ENCODE measurements around the gene TRHDE. TPM values are rescaled to one million over a fixed set of nuclear protein-coding genes. Genes with fewer than 3 reads are reported as not detected.
A peak's percentile ranks its signal among the peaks of the same experiment; 100 is the strongest.
"Not testable (repeated sequence)": the region's sequence is repeated elsewhere in the genome, so short reads cannot be mapped to it uniquely, and the experiment has no call there.

The TRHDE gene
- total RNA-seq, 1 donor from 2014 or later = 0.87 TPM

DNA sequence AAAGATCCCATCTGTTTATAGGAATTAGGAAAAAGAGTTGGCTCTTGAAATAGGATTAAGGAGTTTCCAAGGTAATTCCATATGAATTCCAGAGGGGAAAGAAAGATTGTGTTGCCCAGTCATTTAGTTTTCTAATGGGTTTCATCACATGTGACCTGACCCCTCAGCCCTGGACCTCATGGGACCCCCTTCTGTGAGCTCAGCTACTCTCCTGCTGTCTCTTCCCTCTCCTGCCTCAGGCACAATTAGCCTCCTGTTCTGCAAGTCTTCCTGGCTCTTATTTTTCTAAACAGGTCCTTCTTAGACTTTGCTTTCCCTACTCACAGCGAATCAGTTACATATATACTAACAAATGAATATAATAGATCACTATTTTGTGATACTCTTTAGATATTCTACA is 237.7 kb downstream of the TRHDE start:
- H3K27me3 Mint-ChIP-seq (ENCODE audit: low read depth) = no peaks in the 10 kb centered on the region
- H3K27ac Mint-ChIP-seq (ENCODE audit: unreplicated experiment) = no peak overlapping the region
- DNase-seq (ENCODE audit: low spot score) = no peak
- TF ChIP-seq, protein P1, sequence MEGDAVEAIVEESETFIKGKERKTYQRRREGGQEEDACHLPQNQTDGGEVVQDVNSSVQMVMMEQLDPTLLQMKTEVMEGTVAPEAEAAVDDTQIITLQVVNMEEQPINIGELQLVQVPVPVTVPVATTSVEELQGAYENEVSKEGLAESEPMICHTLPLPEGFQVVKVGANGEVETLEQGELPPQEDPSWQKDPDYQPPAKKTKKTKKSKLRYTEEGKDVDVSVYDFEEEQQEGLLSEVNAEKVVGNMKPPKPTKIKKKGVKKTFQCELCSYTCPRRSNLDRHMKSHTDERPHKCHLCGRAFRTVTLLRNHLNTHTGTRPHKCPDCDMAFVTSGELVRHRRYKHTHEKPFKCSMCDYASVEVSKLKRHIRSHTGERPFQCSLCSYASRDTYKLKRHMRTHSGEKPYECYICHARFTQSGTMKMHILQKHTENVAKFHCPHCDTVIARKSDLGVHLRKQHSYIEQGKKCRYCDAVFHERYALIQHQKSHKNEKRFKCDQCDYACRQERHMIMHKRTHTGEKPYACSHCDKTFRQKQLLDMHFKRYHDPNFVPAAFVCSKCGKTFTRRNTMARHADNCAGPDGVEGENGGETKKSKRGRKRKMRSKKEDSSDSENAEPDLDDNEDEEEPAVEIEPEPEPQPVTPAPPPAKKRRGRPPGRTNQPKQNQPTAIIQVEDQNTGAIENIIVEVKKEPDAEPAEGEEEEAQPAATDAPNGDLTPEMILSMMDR (IDR thresholded peaks at IDR 0.05) = no peak
- H3K36me3 Mint-ChIP-seq (ENCODE audit: low read depth) = no peaks in the 10 kb centered on the region
- no peak overlapping the region for H3K4me3 Mint-ChIP-seq (ENCODE audit: unreplicated experiment)
- peaks cover 9% of the 10 kb centered on the region for H3K4me1 Mint-ChIP-seq (ENCODE audit: low read depth)
- peaks cover 9% of the 10 kb centered on the region for H3K9me3 Mint-ChIP-seq (ENCODE audit: low read depth)

DNA sequence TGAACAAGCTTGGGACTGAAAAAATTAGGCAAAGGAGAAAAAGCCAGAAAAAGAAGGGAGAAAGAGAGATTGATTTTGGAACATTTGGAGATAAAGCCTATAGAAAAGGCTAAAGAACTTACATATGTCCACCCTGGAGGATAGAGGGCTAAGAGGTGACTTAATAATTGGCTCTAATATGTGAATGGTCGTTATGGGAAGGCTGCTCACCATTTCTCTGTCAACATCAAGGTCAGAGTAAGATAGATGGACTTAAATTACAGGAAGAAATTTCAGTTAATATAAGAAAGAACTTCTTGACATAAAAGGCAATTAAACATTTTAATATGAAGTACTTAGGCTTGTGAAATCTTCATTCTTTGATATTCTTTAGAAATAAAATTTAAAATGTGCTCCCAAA is 238.6 kb downstream of the TRHDE start:
- Mint-ChIP-seq H3K27me3 (ENCODE audit: low read depth) (no peaks in the 10 kb centered on the region), H3K36me3 (ENCODE audit: low read depth) (no peaks in the 10 kb centered on the region), H3K4me3 (ENCODE audit: unreplicated experiment) (no peak overlapping the region), H3K4me1 (ENCODE audit: low read depth) (peaks cover 9% of the 10 kb centered on the region), H3K9me3 (ENCODE audit: low read depth) (peaks cover 9% of the 10 kb centered on the region), H3K27ac (ENCODE audit: unreplicated experiment) (no peak overlapping the region)
- no peak for DNase-seq (ENCODE audit: low spot score)
- TF ChIP-seq, protein P1 (IDR thresholded peaks at IDR 0.05) = no peak

DNA sequence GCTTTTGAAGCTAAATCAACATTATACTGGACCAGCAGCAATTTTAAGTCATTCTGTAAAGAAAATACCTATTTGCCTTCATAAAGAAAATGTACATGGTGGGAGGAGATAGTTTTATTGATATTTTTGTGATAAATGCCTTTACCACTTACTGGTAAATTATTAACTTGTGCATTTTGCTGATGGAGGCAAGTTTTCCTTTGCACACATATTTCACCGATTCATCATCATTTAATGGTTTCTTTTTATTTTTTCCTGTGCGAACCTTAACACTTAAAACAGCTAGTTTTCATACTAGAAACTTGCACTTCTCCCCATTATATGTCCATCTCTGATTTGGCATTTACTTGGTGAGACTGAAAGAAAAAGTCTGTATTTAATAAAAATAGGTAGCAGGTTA is 239.3 kb downstream of the TRHDE start:
- H3K9me3 Mint-ChIP-seq (ENCODE audit: low read depth) = peaks cover 7% of the 10 kb centered on the region
- DNase-seq (ENCODE audit: low spot score) = no peak
- TF ChIP-seq, protein P1 (IDR thresholded peaks at IDR 0.05) = no peak
- H3K4me3 Mint-ChIP-seq (ENCODE audit: unreplicated experiment) = no peak overlapping the region
- H3K36me3 Mint-ChIP-seq (ENCODE audit: low read depth) = no peaks in the 10 kb centered on the region
- H3K27ac Mint-ChIP-seq (ENCODE audit: unreplicated experiment) = peak overlapping the region; percentile 69
- no peaks in the 10 kb centered on the region for H3K27me3 Mint-ChIP-seq (ENCODE audit: low read depth)
- peaks cover 9% of the 10 kb centered on the region for H3K4me1 Mint-ChIP-seq (ENCODE audit: low read depth)

DNA sequence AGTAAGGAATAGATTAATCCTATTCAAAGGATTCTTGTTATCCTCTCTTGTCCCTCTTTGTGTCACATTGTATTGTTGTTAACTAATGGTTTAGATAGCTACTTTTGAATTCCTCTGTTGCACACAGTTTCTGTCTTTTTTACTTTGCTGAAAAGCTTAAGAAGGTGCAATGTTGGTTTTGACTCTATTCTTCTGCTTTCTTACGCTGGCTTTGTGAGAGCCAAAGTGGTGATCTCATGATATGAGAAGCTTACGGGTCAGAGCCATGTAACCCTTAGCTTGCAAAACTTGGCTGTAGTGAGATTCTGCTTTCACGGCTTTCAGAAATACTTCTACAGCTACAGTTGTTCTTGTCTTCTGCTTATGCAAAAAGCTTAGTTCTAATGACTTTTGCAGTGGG is 239.7 kb downstream of the TRHDE start:
- H3K36me3 Mint-ChIP-seq (ENCODE audit: low read depth) = no peaks in the 10 kb centered on the region
- no peak for DNase-seq (ENCODE audit: low spot score)
- peaks cover 9% of the 10 kb centered on the region for H3K4me1 Mint-ChIP-seq (ENCODE audit: low read depth)
- H3K27me3 Mint-ChIP-seq (ENCODE audit: low read depth) = no peaks in the 10 kb centered on the region
- TF ChIP-seq, protein P1 (IDR thresholded peaks at IDR 0.05) = no peak
- H3K27ac Mint-ChIP-seq (ENCODE audit: unreplicated experiment) = peak overlapping the region; percentile 69
- H3K9me3 Mint-ChIP-seq (ENCODE audit: low read depth) = peaks cover 6% of the 10 kb centered on the region
- no peak overlapping the region for H3K4me3 Mint-ChIP-seq (ENCODE audit: unreplicated experiment)

DNA sequence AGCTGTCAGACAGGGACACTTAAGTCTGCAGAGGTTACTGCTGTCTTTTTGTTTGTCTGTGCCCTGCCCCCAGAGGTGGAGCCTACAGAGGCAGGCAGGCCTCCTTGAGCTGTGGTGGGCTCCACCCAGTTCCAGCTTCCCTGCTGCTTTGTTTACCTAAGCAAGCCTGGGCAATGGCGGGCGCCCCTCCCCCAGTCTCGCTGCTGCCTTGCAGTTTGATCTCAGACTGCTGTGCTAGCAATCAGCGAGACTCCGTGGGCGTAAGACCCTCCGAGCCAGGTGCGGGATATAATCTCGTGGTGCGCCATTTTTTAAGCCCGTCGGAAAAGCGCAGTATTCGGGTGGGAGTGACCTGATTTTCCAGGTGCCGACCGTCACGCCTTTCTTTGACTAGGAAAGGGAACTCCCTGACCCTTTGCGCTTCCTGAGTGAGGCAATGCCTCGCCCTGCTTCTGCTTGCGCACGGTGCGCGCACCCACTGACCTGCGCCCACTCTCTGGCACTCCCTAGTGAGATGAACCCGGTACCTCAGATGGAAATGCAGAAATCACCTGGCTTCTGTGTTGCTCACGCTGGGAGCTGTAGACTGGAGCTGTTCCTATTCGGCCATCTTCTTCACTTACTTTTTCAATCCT is 248.0 kb downstream of the TRHDE start:
- not testable (repeated sequence) for H3K9me3 Mint-ChIP-seq (ENCODE audit: low read depth); H3K4me1 Mint-ChIP-seq (ENCODE audit: low read depth); H3K4me3 Mint-ChIP-seq (ENCODE audit: unreplicated experiment); H3K36me3 Mint-ChIP-seq (ENCODE audit: low read depth); H3K27ac Mint-ChIP-seq (ENCODE audit: unreplicated experiment); H3K27me3 Mint-ChIP-seq (ENCODE audit: low read depth)
- peak; percentile 41 for DNase-seq (ENCODE audit: low spot score)

DNA sequence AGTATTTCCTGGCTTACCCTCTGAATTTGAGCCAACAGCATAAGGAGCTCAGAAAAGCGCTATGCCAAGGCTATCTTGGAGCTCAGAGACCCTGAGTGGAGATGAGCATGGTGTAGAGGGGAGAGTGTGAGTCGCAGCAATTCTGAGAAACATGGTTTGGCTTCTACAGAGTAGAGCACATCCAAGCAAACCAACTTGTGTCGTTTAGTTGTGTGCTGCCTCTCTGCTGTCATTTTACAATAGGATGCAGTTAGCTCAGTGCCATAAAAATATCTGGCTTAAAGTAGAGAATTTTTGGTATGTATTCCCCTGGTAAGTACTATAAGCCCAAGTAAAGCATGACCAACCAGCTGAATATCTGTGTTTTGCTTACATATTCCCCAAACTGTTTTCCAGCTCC is 249.2 kb downstream of the TRHDE start:
- Mint-ChIP-seq H3K4me1 (ENCODE audit: low read depth) (no peaks in the 10 kb centered on the region), H3K9me3 (ENCODE audit: low read depth) (no peaks in the 10 kb centered on the region), H3K27ac (ENCODE audit: unreplicated experiment) (no peak overlapping the region), H3K36me3 (ENCODE audit: low read depth) (no peaks in the 10 kb centered on the region), H3K27me3 (ENCODE audit: low read depth) (no peaks in the 10 kb centered on the region), H3K4me3 (ENCODE audit: unreplicated experiment) (no peak overlapping the region)
- no peak for DNase-seq (ENCODE audit: low spot score)
- TF ChIP-seq, protein P1 (IDR thresholded peaks at IDR 0.05) = no peak

Data from chondrocyte (in vitro differentiated cells).